GM12872 (cell line): ENCODE results near the gene TBC1D4.

Experiments used
- CTCF ChIP-seq: IDR thresholded peaks from 3 replicates; pipeline ENCODE4 v1.5.1; 2011; ENCODE audit warnings: low read depth, mild to moderate bottlenecking, low read length, moderate library complexity; ENCODE audit not compliant: insufficient read depth

TBC1D4 gene

GRCh38 chr13:75414036-75414827 lies 67.7 kb downstream of the TBC1D4 start:
- TF ChIP-seq CTCF: no peak

- no peak for TF ChIP-seq CTCF
These were observed 69.9 kb downstream of the TBC1D4 start for GRCh38 chr13:75411924-75412537.

GRCh38 chr13:75410207-75410606 lies 71.8 kb downstream of the TBC1D4 start:
- no peak for TF ChIP-seq CTCF

- TF ChIP-seq CTCF: no peak
These were observed 74.0 kb downstream of the TBC1D4 start for GRCh38 chr13:75407998-75408397.

GRCh38 chr13:75407473-75407872 lies 74.5 kb downstream of the TBC1D4 start:
- TF ChIP-seq CTCF: no peak

GRCh38 chr13:75405976-75406703 lies 75.8 kb downstream of the TBC1D4 start:
- no peak for TF ChIP-seq CTCF

- TF ChIP-seq CTCF: no peak
These were observed 77.2 kb downstream of the TBC1D4 start for GRCh38 chr13:75404726-75405125.
